HG03432 (cell line): Measurements from ENCODE around the gene ARHGAP15.

ENCODE experiments used
- ATAC-seq: cut with Tn5 transposase; IDR thresholded peaks from one replicate; pipeline ENCODE4 v1.9.1; 2021; ENCODE audit warnings: mild to moderate bottlenecking, moderate library complexity; ENCODE audit not compliant: unreplicated experiment

Gene ARHGAP15

GRCh38 chr2:143611336-143611735 is 482.1 kb downstream of the ARHGAP15 start:
- no peak for ATAC-seq

- no peak for ATAC-seq
Observed at GRCh38 chr2:143615562-143615961, 486.3 kb downstream of the ARHGAP15 start.

GRCh38 chr2:143616452-143616851 is 487.2 kb downstream of the ARHGAP15 start:
- ATAC-seq: no peak

GRCh38 chr2:143617803-143618415 is 488.7 kb downstream of the ARHGAP15 start:
- no peak for ATAC-seq

GRCh38 chr2:143622106-143622505 is 492.9 kb downstream of the ARHGAP15 start:
- no peak for ATAC-seq

GRCh38 chr2:143623231-143623908 is 494.2 kb downstream of the ARHGAP15 start:
- ATAC-seq: no peak

GRCh38 chr2:143623909-143624260 is 494.7 kb downstream of the ARHGAP15 start:
- ATAC-seq: no peak

GRCh38 chr2:143629340-143629739 is 500.1 kb downstream of the ARHGAP15 start:
- no peak for ATAC-seq

- no peak for ATAC-seq
Observed at GRCh38 chr2:143632751-143633374, 503.6 kb downstream of the ARHGAP15 start.

GRCh38 chr2:143633419-143633818 is 504.2 kb downstream of the ARHGAP15 start:
- no peak for ATAC-seq

GRCh38 chr2:143635302-143635701 is 506.1 kb downstream of the ARHGAP15 start:
- no peak for ATAC-seq

- ATAC-seq: no peak
Observed at GRCh38 chr2:143635936-143636335, 506.7 kb downstream of the ARHGAP15 start.

GRCh38 chr2:143640826-143641225 is 511.6 kb downstream of the ARHGAP15 start:
- no peak for ATAC-seq

GRCh38 chr2:143645921-143646645 is 516.9 kb downstream of the ARHGAP15 start:
- no peak for ATAC-seq

- ATAC-seq: no peak
Observed at GRCh38 chr2:143649226-143649740, 520.1 kb downstream of the ARHGAP15 start.

GRCh38 chr2:143652692-143653091 is 523.5 kb downstream of the ARHGAP15 start:
- no peak for ATAC-seq

- ATAC-seq: no peak
Observed at GRCh38 chr2:143668234-143668633, 539.0 kb downstream of the ARHGAP15 start.

GRCh38 chr2:143674051-143674450 is 544.8 kb downstream of the ARHGAP15 start:
- no peak for ATAC-seq

- ATAC-seq: no peak
Observed at GRCh38 chr2:143675021-143675420, 545.8 kb downstream of the ARHGAP15 start.

- ATAC-seq: no peak
Observed at GRCh38 chr2:143679617-143680016, 550.4 kb downstream of the ARHGAP15 start.

- ATAC-seq: no peak
Observed at GRCh38 chr2:143680885-143681405, 551.7 kb downstream of the ARHGAP15 start.
